ENCODE data around the gene PTH1R.

PTH1R gene

DNA sequence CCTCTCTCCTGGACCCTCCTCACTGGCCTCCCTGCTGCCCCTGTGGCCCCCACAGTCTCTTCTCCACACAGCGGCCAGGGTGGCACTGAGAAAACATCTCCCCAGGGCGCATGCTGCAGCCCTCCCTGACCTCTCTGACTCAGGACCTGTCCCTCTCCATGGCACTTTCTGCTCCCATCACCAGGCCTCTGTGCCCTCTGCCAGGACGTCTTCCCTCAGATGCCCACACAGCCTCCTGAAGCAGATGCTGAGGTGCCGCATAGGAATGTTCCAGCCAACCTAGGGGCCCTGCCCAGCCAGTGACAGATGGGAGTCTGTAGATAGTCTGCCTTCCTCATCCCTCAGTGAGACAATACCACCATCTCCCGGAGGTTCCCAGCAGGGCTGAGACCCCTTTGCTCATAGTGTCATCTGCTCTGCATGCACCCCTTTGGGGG lies 22.9 kb upstream of the PTH1R start:
- TF ChIP-seq, protein P1, sequence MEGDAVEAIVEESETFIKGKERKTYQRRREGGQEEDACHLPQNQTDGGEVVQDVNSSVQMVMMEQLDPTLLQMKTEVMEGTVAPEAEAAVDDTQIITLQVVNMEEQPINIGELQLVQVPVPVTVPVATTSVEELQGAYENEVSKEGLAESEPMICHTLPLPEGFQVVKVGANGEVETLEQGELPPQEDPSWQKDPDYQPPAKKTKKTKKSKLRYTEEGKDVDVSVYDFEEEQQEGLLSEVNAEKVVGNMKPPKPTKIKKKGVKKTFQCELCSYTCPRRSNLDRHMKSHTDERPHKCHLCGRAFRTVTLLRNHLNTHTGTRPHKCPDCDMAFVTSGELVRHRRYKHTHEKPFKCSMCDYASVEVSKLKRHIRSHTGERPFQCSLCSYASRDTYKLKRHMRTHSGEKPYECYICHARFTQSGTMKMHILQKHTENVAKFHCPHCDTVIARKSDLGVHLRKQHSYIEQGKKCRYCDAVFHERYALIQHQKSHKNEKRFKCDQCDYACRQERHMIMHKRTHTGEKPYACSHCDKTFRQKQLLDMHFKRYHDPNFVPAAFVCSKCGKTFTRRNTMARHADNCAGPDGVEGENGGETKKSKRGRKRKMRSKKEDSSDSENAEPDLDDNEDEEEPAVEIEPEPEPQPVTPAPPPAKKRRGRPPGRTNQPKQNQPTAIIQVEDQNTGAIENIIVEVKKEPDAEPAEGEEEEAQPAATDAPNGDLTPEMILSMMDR (IDR thresholded peaks at IDR 0.05; ENCODE audit: control insufficient read depth, extremely low read depth, insufficient read depth): no peak
- no peak for DNase-seq (ENCODE audit: low read depth)

DNA sequence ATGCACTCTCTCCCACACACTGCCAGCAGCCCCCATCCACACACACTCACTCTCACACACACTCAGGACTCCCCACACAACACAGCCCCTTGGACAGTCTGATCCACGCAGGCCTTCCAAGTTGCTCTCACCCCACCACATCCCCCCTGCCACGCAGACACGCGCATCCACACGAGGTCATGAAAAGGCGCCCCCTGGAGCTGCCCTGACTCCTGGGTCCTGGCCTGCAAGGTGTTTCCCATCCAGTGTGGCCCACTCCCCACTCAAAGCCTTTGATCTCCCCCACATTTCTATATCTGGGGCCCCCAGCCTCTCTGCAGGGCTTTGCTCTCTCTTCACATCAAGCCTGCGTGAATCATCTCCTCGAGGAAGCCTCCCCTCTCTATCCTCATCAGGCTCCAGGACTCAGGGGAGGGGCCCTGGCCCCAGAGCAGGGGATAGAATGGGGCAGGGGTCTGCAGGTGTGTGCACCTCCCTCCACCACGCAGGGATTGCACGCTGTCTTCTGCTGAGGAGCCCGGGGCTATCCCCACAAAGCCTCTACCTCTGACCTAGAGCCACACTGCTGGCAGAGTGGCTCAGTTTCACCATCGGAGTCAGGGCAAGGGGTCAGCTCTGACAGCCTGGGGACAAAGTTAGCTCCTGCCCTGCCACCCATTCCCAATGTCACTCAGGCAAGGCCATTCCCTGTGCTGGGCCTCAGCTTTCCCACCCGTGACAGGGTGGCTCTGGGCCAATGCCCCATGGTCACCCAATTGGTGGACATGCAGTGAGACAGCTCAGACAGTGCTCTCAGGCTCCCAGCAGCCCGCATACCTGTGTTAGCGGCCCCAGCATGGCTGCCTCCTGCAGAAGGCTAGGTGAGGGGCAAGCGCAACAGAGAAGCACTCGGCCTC lies 20.7 kb upstream of the PTH1R start:
- no peak overlapping the region for H3K4me3 ChIP-seq (ENCODE audit: low read depth, low read length)
- DNase-seq (ENCODE audit: low read depth): no peak
- TF ChIP-seq, protein P1 (IDR thresholded peaks at IDR 0.05; ENCODE audit: control insufficient read depth, extremely low read depth, insufficient read depth): no peak

More for the DNA sequence above, 22.9 kb upstream of the PTH1R start:
- H3K4me3 ChIP-seq (ENCODE audit: low read depth, low read length): no peak overlapping the region

DNA sequence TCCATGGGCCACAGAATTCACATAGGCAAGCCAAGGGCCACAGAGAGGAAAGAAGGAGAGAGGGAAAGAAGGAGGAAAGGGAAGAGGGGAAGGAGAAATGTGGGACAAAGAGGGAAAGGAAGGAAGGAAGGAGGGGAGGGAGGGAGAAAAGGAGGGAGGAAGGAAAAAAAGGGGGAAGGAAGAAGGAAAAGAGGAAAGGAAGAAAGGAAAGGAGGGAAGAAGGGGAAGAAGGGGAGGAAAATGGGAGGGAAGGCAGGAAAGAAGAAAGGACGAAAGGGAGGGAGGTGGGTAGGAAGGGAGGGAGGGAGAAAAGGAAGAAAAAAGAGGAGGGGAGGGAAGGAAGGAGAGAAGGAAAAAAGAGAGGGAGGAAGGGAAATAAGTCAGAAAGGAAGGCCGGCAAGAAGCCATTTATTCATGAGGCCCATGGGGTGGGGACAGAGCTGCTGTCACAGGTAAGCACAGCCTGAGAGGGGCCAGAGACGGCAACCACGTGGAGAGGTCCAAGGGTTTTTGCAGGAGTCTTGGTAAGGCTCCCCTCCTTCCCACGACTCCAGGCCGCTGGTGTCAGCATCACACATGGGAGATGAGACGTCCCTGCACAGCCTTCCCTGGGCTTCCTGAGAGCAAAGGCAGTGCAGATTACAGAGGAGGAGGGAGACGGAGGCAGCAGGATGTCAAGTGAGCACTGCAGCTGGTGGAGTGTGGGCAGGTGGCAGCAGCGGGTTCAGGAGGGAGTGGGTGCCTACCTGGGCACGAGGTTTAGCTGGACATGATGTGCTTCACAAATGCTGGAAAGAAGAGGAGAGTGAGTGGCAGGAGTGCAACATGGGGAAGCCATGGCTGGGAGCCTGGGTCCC lies 19.8 kb upstream of the PTH1R start:
- no peak for DNase-seq (ENCODE audit: low read depth)
- no peak overlapping the region for H3K4me3 ChIP-seq (ENCODE audit: low read depth, low read length)
- TF ChIP-seq, protein P1 (IDR thresholded peaks at IDR 0.05; ENCODE audit: control insufficient read depth, extremely low read depth, insufficient read depth): no peak

DNA sequence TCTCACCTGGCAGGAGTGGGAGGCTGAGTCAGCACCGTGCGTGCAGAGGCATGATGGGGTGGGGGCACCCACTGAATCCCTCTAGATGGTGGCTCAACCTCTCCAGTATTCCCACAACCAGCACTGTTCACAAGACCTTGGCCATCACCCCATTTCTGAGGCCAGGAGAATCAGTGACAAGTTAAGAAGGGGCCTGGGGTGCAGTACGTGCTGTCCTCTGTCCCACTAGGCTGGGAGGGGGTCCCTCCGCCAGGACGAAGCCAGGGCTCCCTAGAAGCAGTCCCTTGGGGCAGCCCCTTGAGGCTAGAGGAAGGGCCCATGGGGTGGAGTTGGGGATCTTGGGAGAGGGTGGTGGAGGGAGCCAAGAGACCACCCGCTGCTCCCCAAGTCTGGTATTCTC lies 19.1 kb upstream of the PTH1R start:
- no peak overlapping the region for H3K4me3 ChIP-seq (ENCODE audit: low read depth, low read length)
- TF ChIP-seq, protein P1 (IDR thresholded peaks at IDR 0.05; ENCODE audit: control insufficient read depth, extremely low read depth, insufficient read depth): no peak
- DNase-seq (ENCODE audit: low read depth): no peak

DNA sequence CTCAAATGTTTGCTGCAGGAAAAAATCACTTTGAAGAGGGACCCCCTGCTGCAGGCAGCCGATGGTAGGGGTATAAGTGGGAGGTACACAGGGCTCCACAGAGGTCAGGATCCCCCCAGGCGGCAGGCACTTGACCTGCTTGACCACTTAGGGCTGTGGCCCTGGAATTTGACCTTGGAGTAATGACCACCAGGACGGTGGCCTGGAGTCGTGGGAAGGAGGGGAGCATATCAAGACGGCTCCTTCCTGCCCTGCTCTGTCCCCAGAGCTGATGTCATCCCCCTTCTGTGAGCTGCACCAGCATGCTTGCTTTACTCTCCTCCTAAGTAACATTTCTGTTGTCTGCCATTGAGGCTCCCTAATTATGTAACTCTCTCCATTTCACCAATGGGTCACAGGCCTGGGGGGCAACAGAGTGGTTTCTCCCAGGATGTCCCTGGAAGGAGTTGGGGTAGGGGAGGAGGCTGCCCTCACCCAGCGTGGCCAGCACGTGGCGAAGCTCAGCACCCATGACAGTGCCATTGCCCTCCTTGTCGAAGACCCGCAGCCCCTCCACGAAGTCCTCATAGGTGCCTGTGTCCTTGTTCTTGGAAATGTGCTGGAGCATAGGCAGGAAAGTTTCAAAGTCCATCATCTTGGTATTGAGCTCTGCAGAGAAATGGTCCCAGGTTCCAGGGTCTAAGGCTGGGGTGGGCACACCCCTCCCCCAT lies 18.4 kb upstream of the PTH1R start:
- TF ChIP-seq, protein P1 (IDR thresholded peaks at IDR 0.05; ENCODE audit: control insufficient read depth, extremely low read depth, insufficient read depth): no peak
- H3K4me3 ChIP-seq (ENCODE audit: low read depth, low read length): no peak overlapping the region

DNA sequence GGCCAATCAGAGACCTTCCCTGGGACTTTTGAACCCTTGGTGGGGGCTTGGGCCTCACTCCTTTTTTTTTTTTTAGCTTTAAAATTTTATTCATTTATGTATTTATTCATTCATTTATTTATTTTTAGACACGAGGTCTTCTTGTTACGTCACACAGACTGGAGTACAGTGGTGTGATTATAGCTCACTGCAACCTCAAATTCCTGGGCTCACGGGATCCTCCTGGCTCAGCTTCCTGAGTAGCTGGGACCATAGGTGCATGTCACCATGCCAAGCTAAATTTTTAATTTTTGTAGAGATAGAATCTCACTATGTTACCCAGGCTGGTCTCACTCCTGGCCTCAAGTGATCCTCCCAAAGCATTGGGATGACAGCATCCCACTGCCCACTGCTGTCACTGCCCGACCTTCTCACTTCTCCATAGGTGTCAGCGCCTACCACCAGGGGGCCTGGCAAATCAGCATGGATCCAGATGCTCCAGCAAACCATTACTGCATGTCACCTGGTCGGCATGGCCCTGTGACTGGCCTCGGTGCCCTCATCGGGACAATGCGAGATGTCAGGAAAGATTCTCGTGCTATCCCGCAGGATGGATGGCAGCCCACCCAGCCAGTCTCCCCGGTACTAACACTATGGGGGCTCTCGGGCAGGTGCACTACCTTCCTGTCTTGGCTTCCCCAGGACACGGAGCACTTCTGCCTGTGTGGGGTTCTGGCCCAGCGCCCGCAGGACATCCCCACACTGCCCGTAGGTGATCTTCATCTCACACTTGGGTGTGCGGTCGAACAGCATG lies 17.3 kb upstream of the PTH1R start:
- no peak for DNase-seq (ENCODE audit: low read depth)
- H3K4me3 ChIP-seq (ENCODE audit: low read depth, low read length): no peak overlapping the region
- TF ChIP-seq, protein P1 (IDR thresholded peaks at IDR 0.05; ENCODE audit: control insufficient read depth, extremely low read depth, insufficient read depth): peak; percentile 37; the same call in 1 of the 2 replicates

More for the DNA sequence above, 18.4 kb upstream of the PTH1R start:
- DNase-seq (ENCODE audit: low read depth): no peak
